ENCODE measurements around the gene MAP1LC3B.

Gene MAP1LC3B

GRCh38 chr16:87372305-87372704, 19.8 kb upstream of the MAP1LC3B start:
- H3K4me1 ChIP-seq (ENCODE audit: low read length): no peaks in the 10 kb centered on the region
- TF ChIP-seq CTCF (IDR thresholded peaks at IDR 0.05; ENCODE audit: low read length): no peak
- TF ChIP-seq EZH2phosphoT487 (IDR thresholded peaks at IDR 0.05; ENCODE audit: low read length): no peak
- no peak for TF ChIP-seq EZH2 (optimal IDR thresholded peaks at IDR 0.05; ENCODE audit: low read depth, low read length)
- H3K9me3 ChIP-seq (replicated peaks; ENCODE audit: insufficient read depth, low read length): no peaks in the 10 kb centered on the region
- H3K9me2 ChIP-seq (replicated peaks; ENCODE audit: insufficient read depth, low read length): no peaks in the 10 kb centered on the region
- no peak overlapping the region for H3K9ac ChIP-seq (ENCODE audit: low read length)
- H3K27me3 ChIP-seq (replicated peaks; ENCODE audit: insufficient read depth, low read length): no peaks in the 10 kb centered on the region
- H3F3A ChIP-seq (ENCODE audit: insufficient read depth, low read length): no peaks in the 10 kb centered on the region
- no peaks in the 10 kb centered on the region for H3K36me3 ChIP-seq (replicated peaks; ENCODE audit: insufficient read depth, low read length)
- H2AFZ ChIP-seq (ENCODE audit: low read length): no peak overlapping the region
- H3K4me2 ChIP-seq (ENCODE audit: low read depth, low read length): no peak overlapping the region
- no peak for DNase-seq
- H3K4me3 ChIP-seq (ENCODE audit: low read length): no peak overlapping the region
- H3K79me2 ChIP-seq (ENCODE audit: low read length): peaks cover 54% of the 10 kb centered on the region
- no peaks in the 10 kb centered on the region for H4K20me1 ChIP-seq (ENCODE audit: insufficient read depth, low read length)
- no peak overlapping the region for H3K27ac ChIP-seq (ENCODE audit: low read length)

- no peak overlapping the region for H3K4me3 ChIP-seq (ENCODE audit: low read length)
- peaks cover 59% of the 10 kb centered on the region for H3K79me2 ChIP-seq (ENCODE audit: low read length)
- H2AFZ ChIP-seq (ENCODE audit: low read length): no peak overlapping the region
- no peaks in the 10 kb centered on the region for H3K9me3 ChIP-seq (replicated peaks; ENCODE audit: insufficient read depth, low read length)
- no peaks in the 10 kb centered on the region for H3K9me2 ChIP-seq (replicated peaks; ENCODE audit: insufficient read depth, low read length)
- no peaks in the 10 kb centered on the region for H3K36me3 ChIP-seq (replicated peaks; ENCODE audit: insufficient read depth, low read length)
- H3K27me3 ChIP-seq (replicated peaks; ENCODE audit: insufficient read depth, low read length): no peaks in the 10 kb centered on the region
- H3K4me2 ChIP-seq (ENCODE audit: low read depth, low read length): no peak overlapping the region
- no peaks in the 10 kb centered on the region for H3F3A ChIP-seq (ENCODE audit: insufficient read depth, low read length)
- DNase-seq: no peak
- H4K20me1 ChIP-seq (ENCODE audit: insufficient read depth, low read length): no peaks in the 10 kb centered on the region
- H3K27ac ChIP-seq (ENCODE audit: low read length): no peak overlapping the region
- H3K4me1 ChIP-seq (ENCODE audit: low read length): no peaks in the 10 kb centered on the region
- H3K9ac ChIP-seq (ENCODE audit: low read length): no peak overlapping the region
- TF ChIP-seq EZH2 (optimal IDR thresholded peaks at IDR 0.05; ENCODE audit: low read depth, low read length) (no peak), EZH2phosphoT487 (IDR thresholded peaks at IDR 0.05; ENCODE audit: low read length) (no peak), CTCF (IDR thresholded peaks at IDR 0.05; ENCODE audit: low read length) (no peak)
These were observed 17.8 kb upstream of the MAP1LC3B start for GRCh38 chr16:87374313-87374712.

GRCh38 chr16:87375426-87376135, 16.6 kb upstream of the MAP1LC3B start:
- 0 out of 2 replicates have a peak, but pooled peaks cover under 1% of the 10 kb centered on the region for H3K4me1 ChIP-seq (ENCODE audit: low read length)
- H3K9me2 ChIP-seq (replicated peaks; ENCODE audit: insufficient read depth, low read length): no peaks in the 10 kb centered on the region
- no peaks in the 10 kb centered on the region for H4K20me1 ChIP-seq (ENCODE audit: insufficient read depth, low read length)
- H3K4me3 ChIP-seq (ENCODE audit: low read length): no peak overlapping the region
- peaks cover 59% of the 10 kb centered on the region for H3K79me2 ChIP-seq (ENCODE audit: low read length)
- no peaks in the 10 kb centered on the region for H3F3A ChIP-seq (ENCODE audit: insufficient read depth, low read length)
- no peak overlapping the region for H3K9ac ChIP-seq (ENCODE audit: low read length)
- H3K36me3 ChIP-seq (replicated peaks; ENCODE audit: insufficient read depth, low read length): no peaks in the 10 kb centered on the region
- H2AFZ ChIP-seq (ENCODE audit: low read length): no peak overlapping the region
- no peaks in the 10 kb centered on the region for H3K9me3 ChIP-seq (replicated peaks; ENCODE audit: insufficient read depth, low read length)
- TF ChIP-seq CTCF (IDR thresholded peaks at IDR 0.05; ENCODE audit: low read length): no peak
- TF ChIP-seq EZH2phosphoT487 (IDR thresholded peaks at IDR 0.05; ENCODE audit: low read length): no peak
- TF ChIP-seq EZH2 (optimal IDR thresholded peaks at IDR 0.05; ENCODE audit: low read depth, low read length): no peak
- no peaks in the 10 kb centered on the region for H3K27me3 ChIP-seq (replicated peaks; ENCODE audit: insufficient read depth, low read length)
- H3K4me2 ChIP-seq (ENCODE audit: low read depth, low read length): no peak overlapping the region
- H3K27ac ChIP-seq (ENCODE audit: low read length): no peak overlapping the region
- DNase-seq: no peak

Data from MM.1S (cell line).